GM23248 (cell line): Measurements from ENCODE around the gene GOLIM4.

Source experiments
- EZH2 ChIP-seq: fragments of 200-600 bp; sonication (generic); IDR thresholded peaks from 2 replicates; pipeline ENCODE4 v1.6.1; 2018; ENCODE audit warnings: antibody characterized with exemption, mild to moderate bottlenecking; ENCODE audit not compliant: insufficient read depth, poor library complexity, severe bottlenecking
- EZH2phosphoT487 ChIP-seq: fragments of 200-600 bp; sonication (generic); IDR thresholded peaks from 2 replicates; pipeline ENCODE4 v1.6.1; 2018; ENCODE audit warnings: antibody characterized with exemption, moderate library complexity, mild to moderate bottlenecking, low read depth; ENCODE audit not compliant: insufficient read depth

- TF ChIP-seq EZH2: no peak
- no peak for TF ChIP-seq EZH2phosphoT487
These were observed 58.7 kb downstream of the GOLIM4 start for GRCh38 chr3:168037020-168037419.
